ENCODE measurements around the gene CLEC4F.

Gene CLEC4F

DNA sequence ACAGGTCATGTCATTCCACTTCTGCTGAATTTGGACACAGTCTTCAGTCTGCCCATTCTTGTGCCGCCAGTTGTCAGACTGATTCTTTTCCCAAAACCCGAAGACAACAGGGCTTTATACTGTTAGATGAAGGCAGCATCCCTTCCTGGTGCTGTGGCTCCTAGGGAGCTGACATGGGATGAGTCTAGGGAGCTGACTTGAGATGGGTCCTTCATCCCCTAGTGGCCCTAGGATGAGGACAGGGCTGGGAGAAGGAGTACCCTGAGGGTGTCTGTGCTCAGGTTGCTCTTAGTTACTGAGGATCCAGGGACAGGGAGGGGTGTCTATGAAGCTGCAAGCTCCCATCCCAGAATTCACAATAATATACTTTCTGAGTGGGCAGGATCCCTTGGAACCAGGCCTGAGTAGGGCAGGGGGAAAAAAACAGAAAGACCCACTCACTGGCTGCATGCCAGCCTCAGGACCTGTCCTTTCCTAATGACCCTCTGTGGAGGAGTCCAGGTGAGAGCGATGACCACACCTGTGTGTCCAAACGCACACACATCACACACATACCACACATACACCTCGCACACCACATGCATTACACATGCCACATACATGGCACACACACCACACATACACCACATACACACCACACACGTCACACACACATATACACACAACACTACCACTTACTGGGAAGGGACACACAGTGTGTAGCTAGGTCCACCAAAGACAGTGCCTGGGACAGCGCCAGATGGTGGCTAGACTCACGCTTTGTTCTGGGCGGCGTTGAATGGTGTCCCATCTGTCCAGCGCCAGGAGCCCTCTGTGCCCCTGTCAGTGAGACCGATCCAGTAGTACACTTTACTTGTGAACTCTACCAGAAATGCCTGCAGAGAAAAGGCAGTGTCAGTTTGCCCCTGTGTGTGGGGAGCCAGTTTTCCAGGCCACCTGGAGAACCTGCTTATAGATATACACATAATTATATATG, 11.1 kb downstream of the CLEC4F start:
- Histone ChIP-seq H3K27ac (no peak overlapping the region), H3K27me3 (ENCODE audit: control insufficient read depth, insufficient read depth, low read length) (no peaks in the 10 kb centered on the region), H3K4me3 (ENCODE audit: low read depth, low read length) (no peak overlapping the region), H2AFZ (no peak overlapping the region), H3K4me1 (no peaks in the 10 kb centered on the region), H3K4me2 (ENCODE audit: low read length) (no peak overlapping the region), H3K79me2 (no peaks in the 10 kb centered on the region), H3K9me3 (ENCODE audit: control insufficient read depth, low read length) (no peaks in the 10 kb centered on the region), H3K36me3 (ENCODE audit: control insufficient read depth, insufficient read depth, low read length) (no peaks in the 10 kb centered on the region), H3K9ac (no peak overlapping the region)
- TF ChIP-seq, protein P1, sequence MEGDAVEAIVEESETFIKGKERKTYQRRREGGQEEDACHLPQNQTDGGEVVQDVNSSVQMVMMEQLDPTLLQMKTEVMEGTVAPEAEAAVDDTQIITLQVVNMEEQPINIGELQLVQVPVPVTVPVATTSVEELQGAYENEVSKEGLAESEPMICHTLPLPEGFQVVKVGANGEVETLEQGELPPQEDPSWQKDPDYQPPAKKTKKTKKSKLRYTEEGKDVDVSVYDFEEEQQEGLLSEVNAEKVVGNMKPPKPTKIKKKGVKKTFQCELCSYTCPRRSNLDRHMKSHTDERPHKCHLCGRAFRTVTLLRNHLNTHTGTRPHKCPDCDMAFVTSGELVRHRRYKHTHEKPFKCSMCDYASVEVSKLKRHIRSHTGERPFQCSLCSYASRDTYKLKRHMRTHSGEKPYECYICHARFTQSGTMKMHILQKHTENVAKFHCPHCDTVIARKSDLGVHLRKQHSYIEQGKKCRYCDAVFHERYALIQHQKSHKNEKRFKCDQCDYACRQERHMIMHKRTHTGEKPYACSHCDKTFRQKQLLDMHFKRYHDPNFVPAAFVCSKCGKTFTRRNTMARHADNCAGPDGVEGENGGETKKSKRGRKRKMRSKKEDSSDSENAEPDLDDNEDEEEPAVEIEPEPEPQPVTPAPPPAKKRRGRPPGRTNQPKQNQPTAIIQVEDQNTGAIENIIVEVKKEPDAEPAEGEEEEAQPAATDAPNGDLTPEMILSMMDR (IDR thresholded peaks at IDR 0.05): no peak

DNA sequence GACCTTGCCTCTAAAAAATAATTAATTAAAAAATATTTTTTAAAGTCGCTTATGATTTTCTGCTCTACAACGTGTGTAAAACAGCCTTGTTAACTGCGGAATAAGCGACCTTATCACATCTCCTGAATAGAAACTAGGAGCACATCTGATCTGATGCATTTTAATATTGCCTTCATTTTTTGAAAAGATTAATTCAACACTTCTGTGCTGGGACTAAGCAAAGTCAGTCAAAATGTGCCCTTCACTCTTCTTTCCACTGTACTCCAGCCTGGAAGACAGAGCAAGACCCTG, 12.6 kb downstream of the CLEC4F start:
- Histone ChIP-seq H3K27me3 (ENCODE audit: control insufficient read depth, insufficient read depth, low read length) (no peaks in the 10 kb centered on the region), H3K36me3 (ENCODE audit: control insufficient read depth, insufficient read depth, low read length) (no peaks in the 10 kb centered on the region), H2AFZ (no peak overlapping the region), H3K9ac (no peak overlapping the region), H3K4me3 (ENCODE audit: low read depth, low read length) (no peak overlapping the region), H3K4me2 (ENCODE audit: low read length) (no peak overlapping the region), H3K9me3 (ENCODE audit: control insufficient read depth, low read length) (no peaks in the 10 kb centered on the region), H3K79me2 (no peaks in the 10 kb centered on the region), H3K4me1 (no peaks in the 10 kb centered on the region), H3K27ac (no peak overlapping the region)
- TF ChIP-seq, protein P1 (IDR thresholded peaks at IDR 0.05): no peak

DNA sequence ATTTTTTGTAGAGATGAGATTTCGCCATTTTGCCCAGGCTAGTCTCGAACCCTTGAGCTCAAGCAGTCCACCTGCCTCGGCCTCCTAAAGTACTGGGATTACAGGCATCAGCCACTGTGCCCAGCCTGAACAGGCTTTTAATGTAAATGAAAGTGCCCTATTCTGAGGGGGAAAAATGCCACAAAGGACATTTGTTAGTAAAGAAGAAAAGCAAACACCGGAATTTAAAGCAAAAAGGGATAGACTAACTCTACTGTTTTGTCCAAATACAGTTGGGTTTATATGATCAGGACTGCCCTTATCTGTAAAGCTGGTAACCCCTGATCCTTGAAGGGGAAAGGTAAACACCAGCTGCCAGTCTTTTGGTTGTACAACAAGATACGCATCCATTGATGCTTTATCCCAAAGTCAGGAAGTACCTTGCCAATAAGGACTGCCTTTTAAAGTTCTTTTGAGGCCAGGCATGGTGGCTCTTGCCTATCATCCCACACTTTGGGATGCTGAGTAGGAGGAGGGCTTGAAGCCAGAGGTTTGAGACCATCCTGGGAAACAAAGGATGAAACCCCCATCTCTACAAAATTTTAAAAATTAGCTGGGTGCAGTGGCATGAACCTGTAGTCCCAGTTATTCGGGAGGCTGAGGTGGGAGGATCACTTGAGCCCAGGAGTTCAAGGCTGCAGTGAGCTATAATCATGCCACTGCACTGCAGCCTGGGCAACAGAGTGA, 13.1 kb downstream of the CLEC4F start:
- H3K27ac ChIP-seq: no peak overlapping the region
- no peaks in the 10 kb centered on the region for H3K4me1 ChIP-seq
- H3K27me3 ChIP-seq (ENCODE audit: control insufficient read depth, insufficient read depth, low read length): no peaks in the 10 kb centered on the region
- H3K79me2 ChIP-seq: no peaks in the 10 kb centered on the region
- H3K4me3 ChIP-seq (ENCODE audit: low read depth, low read length): no peak overlapping the region
- no peak overlapping the region for H2AFZ ChIP-seq
- H3K4me2 ChIP-seq (ENCODE audit: low read length): no peak overlapping the region
- no peaks in the 10 kb centered on the region for H3K9me3 ChIP-seq (ENCODE audit: control insufficient read depth, low read length)
- TF ChIP-seq, protein P1 (IDR thresholded peaks at IDR 0.05): no peak
- no peak overlapping the region for H3K9ac ChIP-seq
- H3K36me3 ChIP-seq (ENCODE audit: control insufficient read depth, insufficient read depth, low read length): no peaks in the 10 kb centered on the region

DNA sequence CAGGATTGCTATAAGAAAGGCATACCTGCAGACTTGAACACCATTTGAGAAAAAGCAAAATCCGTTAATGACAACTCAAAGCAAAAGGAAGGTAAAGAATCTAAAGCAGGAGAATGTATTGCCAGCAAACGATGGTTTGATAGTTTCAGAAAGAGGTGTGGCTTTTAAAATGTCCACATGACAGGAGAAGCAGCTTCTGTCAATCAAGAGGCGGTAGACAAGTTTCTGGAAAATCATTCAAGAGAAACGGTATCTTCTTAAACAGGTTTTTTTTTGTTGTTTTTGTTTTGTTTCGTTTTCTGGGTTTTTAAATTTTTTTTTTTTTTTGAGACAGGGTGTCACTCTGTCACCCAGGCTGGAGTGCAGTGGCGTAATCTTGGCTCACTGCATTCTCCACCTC, 13.8 kb downstream of the CLEC4F start:
- Histone ChIP-seq H3K9ac (no peak overlapping the region), H3K4me3 (ENCODE audit: low read depth, low read length) (no peak overlapping the region), H2AFZ (no peak overlapping the region), H3K27ac (no peak overlapping the region), H3K4me1 (no peaks in the 10 kb centered on the region), H3K27me3 (ENCODE audit: control insufficient read depth, insufficient read depth, low read length) (no peaks in the 10 kb centered on the region), H3K4me2 (ENCODE audit: low read length) (no peak overlapping the region), H3K9me3 (ENCODE audit: control insufficient read depth, low read length) (no peaks in the 10 kb centered on the region), H3K36me3 (ENCODE audit: control insufficient read depth, insufficient read depth, low read length) (no peaks in the 10 kb centered on the region), H3K79me2 (no peaks in the 10 kb centered on the region)
- TF ChIP-seq, protein P1 (IDR thresholded peaks at IDR 0.05): no peak

All from parathyroid adenoma (tissue), 2 donors.